ENCODE data around the gene TM7SF2.

TM7SF2 gene

GRCh38 chr11:65095427-65095826, 16.2 kb upstream of the TM7SF2 start:
- no peak for DNase-seq

- peak; percentile 87 for DNase-seq
Measured at GRCh38 chr11:65095974-65096806, 15.5 kb upstream of the TM7SF2 start, which contains the start of gene VPS51. Gene VPS51, plus strand, starts transcription at chr11:65096214. Its CDS starts 37 bp downstream, at chr11:65096251.

DNA sequence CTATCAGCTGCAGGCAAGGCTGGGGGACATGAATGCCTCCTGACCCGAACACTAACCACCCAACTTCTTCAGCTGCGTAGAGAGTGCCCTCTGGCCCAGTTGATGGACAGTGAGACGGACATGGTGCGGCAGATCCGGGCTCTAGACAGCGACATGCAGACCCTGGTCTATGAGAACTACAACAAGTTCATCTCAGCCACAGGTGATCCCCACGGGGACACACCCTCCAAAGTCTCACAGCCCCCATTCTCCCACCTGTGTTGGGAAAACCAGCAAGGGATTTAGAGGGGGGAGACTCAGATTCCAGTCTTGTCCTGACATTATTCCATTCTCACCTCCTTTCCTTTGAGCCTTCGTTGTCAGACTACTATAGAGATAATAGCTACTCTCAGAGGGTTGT, 14.7 kb upstream of the TM7SF2 start:
- DNase-seq: no peak

GRCh38 chr11:65100674-65101350, 10.9 kb upstream of the TM7SF2 start:
- no peak for DNase-seq

GRCh38 chr11:65102142-65103095, 9.3 kb upstream of the TM7SF2 start:
- DNase-seq: no peak

GRCh38 chr11:65103476-65103875, 8.2 kb upstream of the TM7SF2 start:
- no peak for DNase-seq

DNA sequence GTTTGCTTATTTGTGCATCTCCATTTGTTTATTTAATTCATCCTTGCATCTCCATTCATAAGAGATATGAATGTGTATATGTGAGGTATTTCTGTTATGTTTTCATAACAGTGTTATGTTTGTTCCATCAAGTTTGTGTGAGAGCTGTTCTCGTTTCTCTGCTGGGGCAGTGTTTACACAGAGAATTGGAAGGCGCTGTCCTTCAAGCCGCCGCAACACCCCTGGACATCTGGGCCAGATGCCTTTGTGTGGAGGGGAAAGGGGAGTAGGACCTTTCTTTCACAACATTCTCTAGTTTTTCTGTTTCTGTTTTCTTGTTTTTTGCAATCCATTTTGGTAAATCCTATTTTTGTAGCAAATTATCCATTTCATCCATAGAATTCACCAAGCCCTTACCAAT, 7.0 kb upstream of the TM7SF2 start:
- DNase-seq: no peak

DNA sequence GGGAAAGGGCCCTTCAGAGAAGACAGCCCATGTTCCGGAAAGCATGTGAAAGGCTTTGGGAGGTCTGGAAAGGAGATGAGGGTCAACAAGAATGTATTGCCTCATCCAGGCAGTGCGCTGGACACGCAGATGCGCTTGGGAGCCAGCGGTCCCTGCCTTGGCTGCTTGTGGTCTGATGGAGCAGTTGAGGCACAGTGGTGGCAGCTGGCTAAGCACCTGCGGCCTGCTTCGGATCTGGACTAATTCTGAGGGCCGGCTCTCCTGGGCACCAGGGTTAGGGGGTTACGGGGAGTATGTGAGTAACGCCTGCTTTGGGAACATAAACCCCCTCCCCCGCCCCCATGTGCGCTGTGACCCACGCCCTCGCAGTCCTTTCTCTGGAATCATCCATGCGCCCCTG, 4.6 kb upstream of the TM7SF2 start:
- no peak for DNase-seq

DNA sequence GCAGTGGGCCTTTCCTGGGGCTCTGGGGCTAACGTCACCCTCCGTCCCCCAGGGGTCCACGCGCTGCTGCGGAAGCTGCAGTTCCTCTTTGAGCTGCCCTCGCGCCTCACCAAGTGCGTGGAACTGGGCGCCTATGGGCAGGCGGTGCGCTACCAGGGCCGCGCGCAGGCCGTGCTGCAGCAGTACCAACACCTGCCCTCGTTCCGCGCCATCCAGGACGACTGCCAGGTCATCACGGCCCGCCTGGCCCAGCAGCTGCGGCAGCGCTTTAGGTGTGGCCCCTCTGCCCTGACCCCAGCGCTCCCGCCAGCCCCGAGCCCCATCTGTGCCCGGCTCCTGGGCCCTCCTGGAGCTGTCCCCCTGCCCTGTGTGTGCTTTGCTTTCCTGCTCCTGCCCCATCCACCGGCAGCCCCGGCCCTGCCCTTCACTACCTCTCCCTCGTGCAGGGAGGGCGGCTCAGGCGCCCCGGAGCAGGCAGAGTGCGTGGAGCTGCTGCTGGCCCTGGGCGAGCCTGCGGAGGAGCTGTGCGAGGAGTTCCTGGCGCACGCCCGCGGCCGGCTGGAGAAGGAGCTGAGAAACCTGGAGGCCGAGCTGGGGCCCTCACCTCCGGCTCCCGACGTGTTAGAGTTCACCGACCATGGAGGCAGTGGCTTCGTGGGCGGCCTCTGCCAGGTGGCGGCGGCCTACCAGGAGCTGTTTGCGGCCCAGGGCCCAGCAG, 3.8 kb upstream of the TM7SF2 start:
- no peak for DNase-seq

GRCh38 chr11:65108469-65109123, 3.1 kb upstream of the TM7SF2 start:
- no peak for DNase-seq

- DNase-seq: no peak
Measured at GRCh38 chr11:65109231-65110198, 2.2 kb upstream of the TM7SF2 start.

- DNase-seq: peak; percentile 79
Measured at GRCh38 chr11:65110354-65110861, 1.3 kb upstream of the TM7SF2 start.

GRCh38 chr11:65111159-65111743, 421 bp upstream of the TM7SF2 start:
- DNase-seq: no peak

GRCh38 chr11:65112546-65113360, 1.1 kb downstream of the TM7SF2 start:
- peak; percentile 29 for DNase-seq

DNA sequence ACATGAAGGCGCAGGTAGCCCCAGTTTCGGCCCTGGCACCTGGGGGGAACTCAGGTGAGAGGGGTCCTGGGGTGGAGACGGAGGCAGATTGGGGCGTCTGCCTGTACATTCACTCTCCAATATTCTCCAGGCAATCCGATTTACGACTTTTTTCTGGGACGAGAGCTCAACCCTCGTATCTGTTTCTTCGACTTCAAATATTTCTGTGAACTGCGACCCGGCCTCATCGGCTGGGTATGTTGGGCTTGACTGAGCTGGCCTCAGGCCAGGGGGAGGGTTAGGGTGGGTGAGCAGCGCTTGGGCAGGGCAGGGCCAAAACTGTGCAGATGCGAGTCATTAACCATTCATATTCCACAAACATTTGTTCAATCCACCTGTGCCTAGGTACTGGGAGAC, 1.7 kb downstream of the TM7SF2 start:
- DNase-seq: no peak

GRCh38 chr11:65113839-65114238, 2.2 kb downstream of the TM7SF2 start:
- DNase-seq: no peak

DNA sequence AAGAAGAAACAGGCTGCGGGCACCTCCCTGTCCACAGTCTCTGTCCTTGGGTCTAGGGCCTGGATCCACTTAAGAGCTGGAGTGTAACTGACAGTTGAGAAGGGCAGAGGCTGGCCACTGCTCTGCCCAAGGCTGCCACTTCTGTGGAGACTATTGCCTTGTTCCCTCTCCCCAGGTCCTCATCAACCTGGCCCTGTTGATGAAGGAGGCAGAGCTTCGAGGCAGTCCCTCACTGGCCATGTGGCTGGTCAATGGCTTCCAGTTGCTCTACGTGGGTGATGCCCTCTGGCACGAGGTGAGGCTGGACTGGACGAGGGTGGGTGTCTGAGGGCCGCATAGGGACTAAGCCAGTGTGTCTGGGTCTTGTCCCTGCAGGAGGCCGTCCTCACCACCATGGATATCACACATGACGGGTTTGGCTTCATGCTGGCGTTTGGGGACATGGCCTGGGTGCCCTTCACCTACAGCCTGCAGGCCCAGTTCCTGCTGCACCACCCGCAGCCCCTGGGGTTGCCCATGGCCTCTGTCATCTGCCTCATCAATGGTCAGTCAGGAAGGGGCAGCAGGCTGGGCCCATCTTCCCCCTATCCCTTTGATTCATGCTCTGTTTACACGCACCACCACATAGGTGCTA, 3.0 kb downstream of the TM7SF2 start:
- no peak for DNase-seq

- DNase-seq: no peak
Measured at GRCh38 chr11:65115361-65116082, 3.9 kb downstream of the TM7SF2 start.

Measured in NCI-H526 treated with DMSO at 0.1 percent for 48 hours (cell line).